ENCODE data around the gene IGF2BP2. TPM values are rescaled to one million over a fixed set of nuclear protein-coding genes. Genes with fewer than 3 reads are reported as not detected.
"Not testable (repeated sequence)": the region's sequence is repeated elsewhere in the genome, so short reads cannot be mapped to it uniquely, and the experiment has no call there.

The IGF2BP2 gene
- total RNA-seq, 6 experiments from 2014 or later: 97.2 to 111 (median 100.0) TPM

GRCh38 chr3:185678027-185678426, 146.8 kb downstream of the IGF2BP2 start:
- peak overlapping the region; percentile 49; the same call in 1 of the 2 replicates for H3K27ac Mint-ChIP-seq
- H3K4me3 Mint-ChIP-seq: no peak overlapping the region
- no peak for DNase-seq
- no peaks in the 10 kb centered on the region for H3K27me3 Mint-ChIP-seq (ENCODE audit: insufficient read depth)
- peaks cover 37% of the 10 kb centered on the region for H3K4me1 Mint-ChIP-seq (ENCODE audit: low read depth)
- H3K36me3 Mint-ChIP-seq (ENCODE audit: low read depth): peaks cover 60% of the 10 kb centered on the region
- no peaks in the 10 kb centered on the region for H3K9me3 Mint-ChIP-seq
- TF ChIP-seq CTCF (IDR thresholded peaks at IDR 0.05): no peak

GRCh38 chr3:185677146-185677829, 147.6 kb downstream of the IGF2BP2 start:
- Mint-ChIP-seq H3K36me3 (ENCODE audit: low read depth) (peaks cover 57% of the 10 kb centered on the region), H3K27me3 (ENCODE audit: insufficient read depth) (no peaks in the 10 kb centered on the region), H3K27ac (peak overlapping the region; percentile 49), H3K9me3 (no peaks in the 10 kb centered on the region), H3K4me1 (ENCODE audit: low read depth) (peaks cover 33% of the 10 kb centered on the region), H3K4me3 (no peak overlapping the region)
- TF ChIP-seq CTCF (IDR thresholded peaks at IDR 0.05): peak; percentile 88
- peak; percentile 74 for DNase-seq

- Mint-ChIP-seq H3K27ac (no peak overlapping the region), H3K27me3 (ENCODE audit: insufficient read depth) (peaks cover 2% of the 10 kb centered on the region; the same call in 1 of the 2 replicates), H3K4me1 (ENCODE audit: low read depth) (no peaks in the 10 kb centered on the region), H3K4me3 (no peak overlapping the region), H3K9me3 (no peaks in the 10 kb centered on the region), H3K36me3 (ENCODE audit: low read depth) (peaks cover 23% of the 10 kb centered on the region)
- DNase-seq: no peak
- TF ChIP-seq CTCF (IDR thresholded peaks at IDR 0.05): no peak
These were observed 157.3 kb downstream of the IGF2BP2 start for GRCh38 chr3:185667574-185667973.

GRCh38 chr3:185663929-185664328, 160.9 kb downstream of the IGF2BP2 start:
- peaks cover 28% of the 10 kb centered on the region for H3K36me3 Mint-ChIP-seq (ENCODE audit: low read depth)
- H3K9me3 Mint-ChIP-seq: no peaks in the 10 kb centered on the region
- H3K4me1 Mint-ChIP-seq (ENCODE audit: low read depth): peaks cover 30% of the 10 kb centered on the region
- no peak for DNase-seq
- no peak overlapping the region for H3K4me3 Mint-ChIP-seq
- H3K27me3 Mint-ChIP-seq (ENCODE audit: insufficient read depth): peaks cover 4% of the 10 kb centered on the region
- H3K27ac Mint-ChIP-seq: no peak overlapping the region
- TF ChIP-seq CTCF (IDR thresholded peaks at IDR 0.05): no peak

- H3K4me3 Mint-ChIP-seq: no peak overlapping the region
- DNase-seq: no peak
- peaks cover 51% of the 10 kb centered on the region for H3K4me1 Mint-ChIP-seq (ENCODE audit: low read depth)
- peak overlapping the region; percentile 31; the same call in 1 of the 2 replicates for H3K27ac Mint-ChIP-seq
- TF ChIP-seq CTCF (IDR thresholded peaks at IDR 0.05): no peak
- no peaks in the 10 kb centered on the region for H3K9me3 Mint-ChIP-seq
- peaks cover 10% of the 10 kb centered on the region for H3K27me3 Mint-ChIP-seq (ENCODE audit: insufficient read depth)
- H3K36me3 Mint-ChIP-seq (ENCODE audit: low read depth): peaks cover 37% of the 10 kb centered on the region
These were observed 163.1 kb downstream of the IGF2BP2 start for GRCh38 chr3:185661772-185662171.

GRCh38 chr3:185661296-185661695, 163.5 kb downstream of the IGF2BP2 start:
- H3K4me1 Mint-ChIP-seq (ENCODE audit: low read depth): peaks cover 56% of the 10 kb centered on the region
- peaks cover 11% of the 10 kb centered on the region for H3K27me3 Mint-ChIP-seq (ENCODE audit: insufficient read depth)
- H3K36me3 Mint-ChIP-seq (ENCODE audit: low read depth): peaks cover 40% of the 10 kb centered on the region
- peak overlapping the region; percentile 95 for H3K27ac Mint-ChIP-seq
- not testable (repeated sequence) for H3K9me3 Mint-ChIP-seq, DNase-seq, H3K4me3 Mint-ChIP-seq
